RWPE2 (cell line): Measurements from ENCODE around the gene SIAH1.
A peak's percentile ranks its signal among the peaks of the same experiment; 100 is the strongest.

ENCODE experiments used
- ATAC-seq: fragments of 200-7000 bp; cut with Tn5 transposase; 3 replicates; pipeline ENCODE4 v1.9.1; 2021; ENCODE audit warnings: low read depth
- DNase-seq: peaks from one replicate; pipeline ENCODE4 v3.0.0-alpha.2; 2020; ENCODE audit warnings: low spot score
- H3K27ac ChIP-seq: fragments of 450-650 bp; 2 replicates; pipeline ENCODE4 v1.5.1; 2017; ENCODE audit warnings: mild to moderate bottlenecking; ENCODE audit not compliant: poor library complexity, severe bottlenecking
- H3K27me3 ChIP-seq: fragments of 250-450 bp; sonication (Bioruptor Pico); 2 replicates; pipeline ENCODE4 v1.5.1; 2021; ENCODE audit warnings: mild to moderate bottlenecking, moderate library complexity; ENCODE audit not compliant: insufficient read depth, poor library complexity, severe bottlenecking
- H3K36me3 ChIP-seq: fragments of 250-450 bp; sonication (Bioruptor Pico); 2 replicates; pipeline ENCODE4 v1.5.1; 2020; ENCODE audit warnings: low read depth, mild to moderate bottlenecking, moderate library complexity
- H3K4me1 ChIP-seq: fragments of 250-450 bp; sonication (Bioruptor Pico); 2 replicates; pipeline ENCODE4 v1.5.1; 2021; ENCODE audit warnings: mild to moderate bottlenecking, moderate library complexity; ENCODE audit not compliant: insufficient read depth, poor library complexity, severe bottlenecking
- H3K4me3 ChIP-seq: fragments of 250-450 bp; sonication (Bioruptor Pico); 2 replicates; pipeline ENCODE4 v1.5.1; 2021; ENCODE audit warnings: mild to moderate bottlenecking, moderate library complexity; ENCODE audit not compliant: severe bottlenecking
- H3K9me3 ChIP-seq: fragments of 250-450 bp; sonication (Bioruptor Pico); 2 replicates; pipeline ENCODE4 v1.5.1; 2021; ENCODE audit warnings: mild to moderate bottlenecking, moderate library complexity; ENCODE audit not compliant: severe bottlenecking
- CTCF ChIP-seq: fragments of 450-650 bp; IDR thresholded peaks from one replicate; pipeline ENCODE4 v1.5.1; 2017; ENCODE audit warnings: mild to moderate bottlenecking, moderate library complexity; ENCODE audit not compliant: poor library complexity, severe bottlenecking

Gene SIAH1

DNA sequence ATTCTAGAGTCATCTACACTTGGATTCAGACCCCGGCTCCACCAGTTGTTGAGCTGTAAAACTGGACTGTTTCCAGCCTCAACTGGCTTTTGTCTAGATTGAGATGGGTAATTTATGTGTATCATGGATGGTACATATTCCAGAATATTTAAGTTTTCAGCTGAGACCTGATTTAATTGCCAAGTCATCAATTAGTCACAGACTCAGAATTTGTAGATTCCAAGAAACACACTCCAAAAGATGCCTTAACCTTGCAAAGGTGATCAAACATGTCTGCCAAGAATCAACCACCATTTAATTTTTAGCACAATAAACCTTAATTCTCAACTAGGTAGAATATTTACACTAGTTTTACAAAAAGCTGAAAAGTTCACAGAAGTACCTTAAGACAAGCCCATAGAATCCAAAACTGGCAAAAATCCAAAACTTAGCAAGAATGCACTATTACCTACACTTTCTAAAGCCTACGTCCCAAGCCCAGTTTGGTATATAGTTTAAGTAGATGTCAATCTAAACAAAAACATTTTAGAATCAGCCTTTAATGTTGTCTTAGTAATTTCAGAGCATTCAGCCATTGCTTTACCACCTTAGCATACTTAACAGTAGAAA, 17.7 kb downstream of the SIAH1 start:
- Histone ChIP-seq H3K4me3 (no peak overlapping the region), H3K36me3 (no peaks in the 10 kb centered on the region; the same call in 1 of the 2 replicates)

DNA sequence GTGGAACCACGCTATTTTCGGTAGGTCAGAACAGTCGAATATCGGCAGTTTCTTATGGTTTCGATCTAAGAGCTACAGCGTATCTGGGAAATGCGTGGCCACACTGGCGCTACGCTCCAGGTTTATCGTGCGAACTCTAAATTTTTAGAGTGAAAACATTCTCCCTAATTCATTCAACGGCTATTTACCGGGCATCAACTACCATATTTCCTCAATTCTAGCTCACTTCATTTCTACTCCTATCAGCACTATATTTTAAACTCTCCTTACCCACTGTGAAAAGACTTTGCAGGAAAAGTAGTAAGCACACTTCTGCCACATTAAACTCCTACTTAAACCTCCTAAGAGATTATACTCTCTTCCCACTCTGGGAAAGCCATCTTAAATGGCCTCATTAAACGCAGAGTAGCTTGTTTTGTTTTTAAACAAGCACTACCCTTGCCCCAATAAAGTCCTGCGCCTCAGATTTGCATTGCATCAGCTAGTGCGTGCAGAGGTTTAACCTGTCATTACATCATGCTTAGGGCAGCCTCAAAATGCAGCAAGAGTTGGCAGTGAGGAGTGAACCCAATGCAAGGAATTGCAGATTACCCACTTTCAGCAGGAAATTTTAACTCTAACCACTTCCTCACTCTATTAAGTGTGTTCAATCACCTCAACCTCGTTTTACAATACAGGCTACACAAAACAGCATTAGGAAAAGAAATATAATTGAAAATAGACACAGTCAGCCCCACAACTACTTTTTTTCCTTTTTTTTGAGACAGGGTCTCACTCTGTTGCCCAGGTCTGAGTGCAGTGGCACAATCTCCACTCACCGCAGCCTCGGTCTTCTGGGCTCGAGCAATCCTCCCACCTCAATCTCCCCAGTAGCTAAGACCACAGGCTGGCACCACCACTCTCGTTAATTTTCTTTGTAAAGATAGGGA, 18.8 kb downstream of the SIAH1 start:
- DNase-seq (no peak), ATAC-seq (peak; percentile 60)
- Histone ChIP-seq H3K36me3 (peaks cover 11% of the 10 kb centered on the region; the same call in 1 of the 2 replicates), H3K9me3 (no peaks in the 10 kb centered on the region), H3K27me3 (no peaks in the 10 kb centered on the region), H3K27ac (peak overlapping the region; percentile 80), H3K4me1 (peaks cover 31% of the 10 kb centered on the region), H3K4me3 (peak overlapping the region; percentile 36)
- TF ChIP-seq CTCF: no peak

More for the DNA sequence above, 17.7 kb downstream of the SIAH1 start:
- DNase-seq: no peak
- Histone ChIP-seq H3K9me3 (no peaks in the 10 kb centered on the region), H3K4me1 (peaks cover 39% of the 10 kb centered on the region), H3K27ac (peak overlapping the region; percentile 80), H3K27me3 (no peaks in the 10 kb centered on the region)
- no peak for TF ChIP-seq CTCF
- no peak for ATAC-seq

GRCh38 chr16:48365601-48366164, 19.5 kb downstream of the SIAH1 start:
- peak; percentile 92 for DNase-seq
- TF ChIP-seq CTCF: peak; percentile 21
- ATAC-seq: peak; percentile 98
- H3K36me3 ChIP-seq: peaks cover 18% of the 10 kb centered on the region
- peak overlapping the region; percentile 80 for H3K27ac ChIP-seq
- H3K9me3 ChIP-seq: no peaks in the 10 kb centered on the region
- H3K4me3 ChIP-seq: peak overlapping the region; percentile 36
- no peaks in the 10 kb centered on the region for H3K27me3 ChIP-seq
- H3K4me1 ChIP-seq: peaks cover 26% of the 10 kb centered on the region

DNA sequence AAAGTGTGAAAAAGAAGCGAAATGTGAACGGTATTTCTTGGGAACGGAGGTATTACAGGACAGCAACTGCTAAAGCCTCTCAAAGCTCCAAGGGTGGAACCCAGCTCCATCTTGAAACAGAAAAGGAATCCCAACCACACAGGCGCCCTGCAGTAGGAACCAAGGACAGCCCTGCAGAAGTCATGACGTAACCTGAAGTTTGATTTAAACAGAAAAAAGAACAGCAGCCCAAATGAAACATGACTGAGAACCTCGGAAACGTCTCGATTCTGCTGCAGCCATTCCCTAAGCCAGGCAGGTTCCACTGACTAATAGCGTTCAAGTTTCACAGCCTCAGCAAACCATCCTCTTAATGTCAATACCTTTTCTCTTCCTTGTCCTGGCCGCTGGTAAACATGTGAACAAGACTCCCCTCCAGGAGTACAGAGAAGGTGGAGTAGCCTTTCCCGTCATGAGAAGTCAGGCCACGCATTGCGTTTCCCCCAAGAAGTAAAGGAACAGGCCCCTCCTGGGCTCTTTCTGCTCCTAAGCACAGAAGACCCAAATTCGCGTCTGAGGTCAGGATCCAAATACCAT, 20.1 kb downstream of the SIAH1 start:
- H3K4me1 ChIP-seq: peaks cover 26% of the 10 kb centered on the region
- H3K36me3 ChIP-seq: peaks cover 24% of the 10 kb centered on the region
- H3K27me3 ChIP-seq: no peaks in the 10 kb centered on the region
- peak overlapping the region; percentile 80 for H3K27ac ChIP-seq
- no peaks in the 10 kb centered on the region for H3K9me3 ChIP-seq
- ATAC-seq (no peak), DNase-seq (no peak)
- H3K4me3 ChIP-seq: peak overlapping the region; percentile 36
- TF ChIP-seq CTCF: no peak
